HG03039 (cell line): ENCODE measurements around the gene MARCHF7.
"Not testable (repeated sequence)": the region's sequence is repeated elsewhere in the genome, so short reads cannot be mapped to it uniquely, and the experiment has no call there.

Experiments
- ATAC-seq: cut with Tn5 transposase; IDR thresholded peaks from one replicate; pipeline ENCODE4 v1.9.1; 2021; ENCODE audit warnings: mild to moderate bottlenecking, moderate library complexity; ENCODE audit not compliant: unreplicated experiment

The MARCHF7 gene

GRCh38 chr2:159712143-159712928 is at the start of gene MARCHF7:
Gene MARCHF7, plus strand, starts transcription at chr2:159712506. Its CDS starts 16,517 bp downstream, at chr2:159729023.
- peak; percentile 87 for ATAC-seq

- ATAC-seq = not testable (repeated sequence)
Measured at GRCh38 chr2:159667423-159667822, 44.9 kb upstream of the MARCHF7 start.

GRCh38 chr2:159671047-159671446 is 41.3 kb upstream of the MARCHF7 start:
- ATAC-seq = no peak

GRCh38 chr2:159677654-159678053 is 34.7 kb upstream of the MARCHF7 start:
- no peak for ATAC-seq

GRCh38 chr2:159680692-159681091 is 31.6 kb upstream of the MARCHF7 start:
- ATAC-seq = no peak

GRCh38 chr2:159683817-159684216 is 28.5 kb upstream of the MARCHF7 start:
- no peak for ATAC-seq

- ATAC-seq = no peak
Measured at GRCh38 chr2:159684796-159685195, 27.5 kb upstream of the MARCHF7 start.

- no peak for ATAC-seq
Measured at GRCh38 chr2:159694500-159695040, 17.7 kb upstream of the MARCHF7 start.

- no peak for ATAC-seq
Measured at GRCh38 chr2:159695795-159696448, 16.4 kb upstream of the MARCHF7 start.

GRCh38 chr2:159703491-159703890 is 8.8 kb upstream of the MARCHF7 start:
- ATAC-seq = no peak

GRCh38 chr2:159706385-159706980 is 5.8 kb upstream of the MARCHF7 start:
- no peak for ATAC-seq

- no peak for ATAC-seq
Measured at GRCh38 chr2:159708066-159708760, 4.1 kb upstream of the MARCHF7 start.

- no peak for ATAC-seq
Measured at GRCh38 chr2:159710601-159711180, 1.6 kb upstream of the MARCHF7 start.

- no peak for ATAC-seq
Measured at GRCh38 chr2:159711562-159712142, 654 bp upstream of the MARCHF7 start.

GRCh38 chr2:159712929-159713420 is 669 bp downstream of the MARCHF7 start:
- ATAC-seq = peak; percentile 7

GRCh38 chr2:159713631-159714246 is 1.4 kb downstream of the MARCHF7 start:
- ATAC-seq = no peak

- ATAC-seq = no peak
Measured at GRCh38 chr2:159714247-159714930, 2.1 kb downstream of the MARCHF7 start.

- ATAC-seq = no peak
Measured at GRCh38 chr2:159715451-159715850, 3.1 kb downstream of the MARCHF7 start.

- ATAC-seq = not testable (repeated sequence)
Measured at GRCh38 chr2:159716409-159716808, 4.1 kb downstream of the MARCHF7 start.
